Muscle of leg (tissue), 11 donors: Measurements from ENCODE around the gene TWSG1. TPM values are rescaled to one million over a fixed set of nuclear protein-coding genes. Genes with fewer than 3 reads are reported as not detected.
A peak's percentile ranks its signal among the peaks of the same experiment; 100 is the strongest.

Experiments
- DNase-seq: peaks from one replicate; pipeline ENCODE4 v3.0.0; 2013
- H3K27ac ChIP-seq: one replicate; pipeline ENCODE4 v1.5.1; 2013; ENCODE audit warnings: mild to moderate bottlenecking, low read length, control low read depth
- H3K27me3 ChIP-seq: one replicate; pipeline ENCODE4 v1.6.1; 2013; ENCODE audit warnings: low read length; ENCODE audit not compliant: control insufficient read depth, insufficient read depth
- H3K36me3 ChIP-seq: one replicate; pipeline ENCODE4 v1.6.1; 2013; ENCODE audit warnings: low read length; ENCODE audit not compliant: control insufficient read depth, insufficient read depth
- H3K4me1 ChIP-seq: one replicate; pipeline ENCODE4 v1.6.1; 2013; ENCODE audit warnings: low read length; ENCODE audit not compliant: control insufficient read depth, insufficient read depth
- H3K4me3 ChIP-seq: one replicate; pipeline ENCODE4 v1.5.1; 2013; ENCODE audit warnings: low read length, control low read depth
- H3K9me3 ChIP-seq: replicated peaks from 2 replicates; pipeline ENCODE4 v1.6.1; 2013; ENCODE audit warnings: low read depth, low read length; ENCODE audit not compliant: control insufficient read depth
- WGBS: methylation state at CpG from one replicate; pipeline ENCODE4 v1.1.5; 2013; ENCODE audit warnings: missing lambda C conversion rate; ENCODE audit not compliant: insufficient coverage; 5-methylcytosine and 5-hydroxymethylcytosine counted together
- polyA plus RNA-seq, 8 donors: library from polyadenylated mRNA; unstranded; fragments of 120-200 nt; gene quantifications; one replicate each; pipeline versions ENCODE4 v1.2.1 to v1.2.3, GENCODE V29; 2013; ENCODE audit warnings: inconsistent platforms in 1 of 8, low replicate concordance in 1 of 8; ENCODE audit not compliant: insufficient read length in 8 of 8, insufficient read depth in 1 of 8
- total RNA-seq: library from RNA; stranded (reverse); fragments of 120-200 nt; gene quantifications from one replicate; pipeline ENCODE4 v1.2.4, GENCODE V29; 2013

The TWSG1 gene
- total and polyA plus RNA-seq, 9 donors = 35.7 to 75.0 (median 55.3) TPM

- H3K9me3 ChIP-seq = peaks cover 3% of the 10 kb centered on the region
- no peak overlapping the region for H3K4me3 ChIP-seq
- peaks cover 4% of the 10 kb centered on the region for H3K4me1 ChIP-seq
- no peak for DNase-seq
- no CpG with 5 or more reads among the region's 3 CpGs for WGBS
- no peaks in the 10 kb centered on the region for H3K36me3 ChIP-seq
- no peak overlapping the region for H3K27ac ChIP-seq
- peaks cover 2% of the 10 kb centered on the region for H3K27me3 ChIP-seq
These were observed 4.2 kb upstream of the TWSG1 start for GRCh38 chr18:9330419-9330818.

- peak overlapping the region; percentile 76 for H3K4me3 ChIP-seq
- WGBS = 21% methylated on average over 37 of the region's 52 CpGs
- H3K9me3 ChIP-seq = peaks cover under 1% of the 10 kb centered on the region
- DNase-seq = peak; percentile 14
- H3K36me3 ChIP-seq = peaks cover 7% of the 10 kb centered on the region
- peaks cover 4% of the 10 kb centered on the region for H3K4me1 ChIP-seq
- peaks cover 2% of the 10 kb centered on the region for H3K27me3 ChIP-seq
- peak overlapping the region; percentile 97 for H3K27ac ChIP-seq
These were observed 888 bp upstream of the TWSG1 start for GRCh38 chr18:9333441-9334328.

GRCh38 chr18:9334973-9335696 lies 562 bp downstream of the TWSG1 start:
- WGBS = under 1% methylated on average over 43 of the region's 55 CpGs
- peaks cover 2% of the 10 kb centered on the region for H3K27me3 ChIP-seq
- peak overlapping the region; percentile 63 for H3K4me3 ChIP-seq
- peaks cover 4% of the 10 kb centered on the region for H3K4me1 ChIP-seq
- DNase-seq = no peak
- no peaks in the 10 kb centered on the region for H3K9me3 ChIP-seq
- peaks cover 11% of the 10 kb centered on the region for H3K36me3 ChIP-seq
- H3K27ac ChIP-seq = peak overlapping the region; percentile 72

GRCh38 chr18:9335697-9336045 lies 1.1 kb downstream of the TWSG1 start:
- Histone ChIP-seq H3K27ac (peak overlapping the region; percentile 72), H3K4me3 (peak overlapping the region; percentile 63), H3K27me3 (peaks cover 2% of the 10 kb centered on the region), H3K9me3 (no peaks in the 10 kb centered on the region), H3K36me3 (peaks cover 13% of the 10 kb centered on the region), H3K4me1 (peaks cover 4% of the 10 kb centered on the region)
- no peak for DNase-seq
- WGBS = no CpG with 5 or more reads among the region's 3 CpGs

GRCh38 chr18:9336827-9337226 lies 2.3 kb downstream of the TWSG1 start:
- H3K9me3 ChIP-seq = no peaks in the 10 kb centered on the region
- peaks cover 4% of the 10 kb centered on the region for H3K4me1 ChIP-seq
- peaks cover 2% of the 10 kb centered on the region for H3K27me3 ChIP-seq
- H3K27ac ChIP-seq = no peak overlapping the region
- DNase-seq = no peak
- no peak overlapping the region for H3K4me3 ChIP-seq
- H3K36me3 ChIP-seq = peaks cover 18% of the 10 kb centered on the region

GRCh38 chr18:9337873-9338272 lies 3.3 kb downstream of the TWSG1 start:
- Histone ChIP-seq H3K4me3 (no peak overlapping the region), H3K9me3 (no peaks in the 10 kb centered on the region), H3K4me1 (peaks cover 4% of the 10 kb centered on the region), H3K27me3 (peaks cover 2% of the 10 kb centered on the region), H3K36me3 (peaks cover 18% of the 10 kb centered on the region), H3K27ac (no peak overlapping the region)
- no peak for DNase-seq
- WGBS = no CpG with 5 or more reads among the region's 3 CpGs

GRCh38 chr18:9340472-9340871 lies 5.9 kb downstream of the TWSG1 start:
- no peak for DNase-seq
- no CpG with 5 or more reads among the region's 6 CpGs for WGBS
- H3K4me3 ChIP-seq = no peak overlapping the region
- H3K27ac ChIP-seq = no peak overlapping the region
- peaks cover 2% of the 10 kb centered on the region for H3K9me3 ChIP-seq
- H3K36me3 ChIP-seq = peaks cover 24% of the 10 kb centered on the region
- no peaks in the 10 kb centered on the region for H3K27me3 ChIP-seq
- no peaks in the 10 kb centered on the region for H3K4me1 ChIP-seq

GRCh38 chr18:9343577-9343976 lies 9.0 kb downstream of the TWSG1 start:
- H3K4me3 ChIP-seq = no peak overlapping the region
- no peak for DNase-seq
- H3K27me3 ChIP-seq = no peaks in the 10 kb centered on the region
- H3K27ac ChIP-seq = no peak overlapping the region
- H3K4me1 ChIP-seq = no peaks in the 10 kb centered on the region
- H3K36me3 ChIP-seq = peaks cover 19% of the 10 kb centered on the region
- H3K9me3 ChIP-seq = peaks cover 2% of the 10 kb centered on the region

- Histone ChIP-seq H3K27ac (no peak overlapping the region), H3K9me3 (peaks cover 2% of the 10 kb centered on the region), H3K36me3 (peaks cover 8% of the 10 kb centered on the region), H3K27me3 (no peaks in the 10 kb centered on the region), H3K4me1 (no peaks in the 10 kb centered on the region), H3K4me3 (no peak overlapping the region)
- WGBS = no CpG with 5 or more reads among the region's 2 CpGs
- no peak for DNase-seq
These were observed 12.2 kb downstream of the TWSG1 start for GRCh38 chr18:9346775-9347174.

GRCh38 chr18:9348079-9348671 lies 13.6 kb downstream of the TWSG1 start:
- H3K27ac ChIP-seq = no peak overlapping the region
- H3K4me3 ChIP-seq = no peak overlapping the region
- H3K9me3 ChIP-seq = peaks cover 2% of the 10 kb centered on the region
- peaks cover 8% of the 10 kb centered on the region for H3K36me3 ChIP-seq
- H3K27me3 ChIP-seq = no peaks in the 10 kb centered on the region
- WGBS = no CpG with 5 or more reads among the region's 3 CpGs
- no peak for DNase-seq
- no peaks in the 10 kb centered on the region for H3K4me1 ChIP-seq
